Measurements from ENCODE around the gene ARPC1A.

DNA sequence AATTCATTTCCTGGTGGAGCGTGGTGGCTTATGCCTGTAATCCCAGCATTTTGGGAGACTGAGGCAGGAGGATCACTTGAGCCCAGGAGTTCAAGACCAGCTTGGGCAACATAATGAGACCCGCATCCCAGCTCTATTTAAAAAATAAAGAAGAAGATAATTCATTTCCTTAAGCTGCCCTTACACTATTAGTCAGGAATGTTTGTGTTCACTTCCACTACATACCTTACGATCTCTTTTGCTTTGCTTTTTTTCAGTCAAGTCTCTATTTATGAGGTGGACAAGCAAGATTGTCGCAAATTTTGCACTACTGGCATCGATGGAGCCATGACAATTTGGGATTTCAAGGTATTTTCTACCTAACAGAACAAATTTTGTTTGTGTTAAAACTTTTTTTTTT, 37.6 kb downstream of the ARPC1A start:
- TF ChIP-seq CTCF (IDR thresholded peaks at IDR 0.05 in 4 of 5, conservative IDR thresholded peaks at IDR 0.05 in 1 of 5) (no peak), POLR2A (IDR thresholded peaks at IDR 0.05) (no peak)

All from gastrocnemius medialis (tissue), 4 donors.